Measurements from ENCODE around the gene CAMTA1.

Gene CAMTA1

DNA sequence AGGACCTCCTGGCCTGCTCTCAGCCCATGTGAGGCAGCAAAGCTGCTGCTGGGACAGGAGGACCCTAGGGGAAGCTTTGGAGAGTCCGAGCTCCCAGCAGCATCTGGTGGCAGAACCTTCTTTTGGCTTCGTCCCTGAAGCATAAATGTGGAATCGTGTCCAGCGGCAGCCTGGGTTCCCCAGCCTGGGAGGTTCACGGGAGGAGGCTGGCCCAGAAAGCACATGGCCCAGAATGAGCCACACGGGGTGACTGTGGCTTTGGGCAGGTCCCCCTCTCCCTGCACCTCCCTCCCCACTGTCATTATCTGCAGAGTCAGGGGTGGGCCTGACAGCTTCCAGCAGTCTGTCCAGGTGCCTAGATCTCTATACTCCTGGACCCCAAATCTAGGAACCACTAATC, 667.8 kb downstream of the CAMTA1 start:
- peaks cover 5% of the 10 kb centered on the region; the same call in 1 of the 2 replicates for H4K20me1 ChIP-seq (ENCODE audit: insufficient read depth, low read length)
- H3K27me3 ChIP-seq (ENCODE audit: insufficient read depth, low read length, poor library complexity), result peaks cover 7% of the 10 kb centered on the region
- no peaks in the 10 kb centered on the region for H3K36me3 ChIP-seq (ENCODE audit: insufficient read depth, low read length)
- H3K27ac ChIP-seq (ENCODE audit: low read length), result no peak overlapping the region
- no peak for TF ChIP-seq EZH2 (IDR thresholded peaks at IDR 0.05; ENCODE audit: borderline replicate concordance, low read depth, low read length, severe bottlenecking)
- TF ChIP-seq, protein P1, sequence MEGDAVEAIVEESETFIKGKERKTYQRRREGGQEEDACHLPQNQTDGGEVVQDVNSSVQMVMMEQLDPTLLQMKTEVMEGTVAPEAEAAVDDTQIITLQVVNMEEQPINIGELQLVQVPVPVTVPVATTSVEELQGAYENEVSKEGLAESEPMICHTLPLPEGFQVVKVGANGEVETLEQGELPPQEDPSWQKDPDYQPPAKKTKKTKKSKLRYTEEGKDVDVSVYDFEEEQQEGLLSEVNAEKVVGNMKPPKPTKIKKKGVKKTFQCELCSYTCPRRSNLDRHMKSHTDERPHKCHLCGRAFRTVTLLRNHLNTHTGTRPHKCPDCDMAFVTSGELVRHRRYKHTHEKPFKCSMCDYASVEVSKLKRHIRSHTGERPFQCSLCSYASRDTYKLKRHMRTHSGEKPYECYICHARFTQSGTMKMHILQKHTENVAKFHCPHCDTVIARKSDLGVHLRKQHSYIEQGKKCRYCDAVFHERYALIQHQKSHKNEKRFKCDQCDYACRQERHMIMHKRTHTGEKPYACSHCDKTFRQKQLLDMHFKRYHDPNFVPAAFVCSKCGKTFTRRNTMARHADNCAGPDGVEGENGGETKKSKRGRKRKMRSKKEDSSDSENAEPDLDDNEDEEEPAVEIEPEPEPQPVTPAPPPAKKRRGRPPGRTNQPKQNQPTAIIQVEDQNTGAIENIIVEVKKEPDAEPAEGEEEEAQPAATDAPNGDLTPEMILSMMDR (IDR thresholded peaks at IDR 0.05; ENCODE audit: borderline replicate concordance, extremely low read depth, low read length, poor library complexity, severe bottlenecking), result no peak
- H3K4me2 ChIP-seq (ENCODE audit: insufficient read depth, low read length), result no peak overlapping the region
- DNase-seq (no peak), ATAC-seq (ENCODE audit: insufficient read depth, low read depth) (no peak)
- no peak overlapping the region for H3K4me3 ChIP-seq (ENCODE audit: low read depth in 1 of 2, low read length in 2 of 2)
- H3K79me2 ChIP-seq (ENCODE audit: insufficient read depth, low read length), result no peaks in the 10 kb centered on the region
- no peak overlapping the region for H3K9ac ChIP-seq (ENCODE audit: low read depth, low read length)
- no peaks in the 10 kb centered on the region for H3K4me1 ChIP-seq (ENCODE audit: insufficient read depth, low read length)
- H3K9me3 ChIP-seq (ENCODE audit: insufficient read depth, low read length, severe bottlenecking), result no peaks in the 10 kb centered on the region
- H2AFZ ChIP-seq (ENCODE audit: low read depth, low read length), result no peak overlapping the region

DNA sequence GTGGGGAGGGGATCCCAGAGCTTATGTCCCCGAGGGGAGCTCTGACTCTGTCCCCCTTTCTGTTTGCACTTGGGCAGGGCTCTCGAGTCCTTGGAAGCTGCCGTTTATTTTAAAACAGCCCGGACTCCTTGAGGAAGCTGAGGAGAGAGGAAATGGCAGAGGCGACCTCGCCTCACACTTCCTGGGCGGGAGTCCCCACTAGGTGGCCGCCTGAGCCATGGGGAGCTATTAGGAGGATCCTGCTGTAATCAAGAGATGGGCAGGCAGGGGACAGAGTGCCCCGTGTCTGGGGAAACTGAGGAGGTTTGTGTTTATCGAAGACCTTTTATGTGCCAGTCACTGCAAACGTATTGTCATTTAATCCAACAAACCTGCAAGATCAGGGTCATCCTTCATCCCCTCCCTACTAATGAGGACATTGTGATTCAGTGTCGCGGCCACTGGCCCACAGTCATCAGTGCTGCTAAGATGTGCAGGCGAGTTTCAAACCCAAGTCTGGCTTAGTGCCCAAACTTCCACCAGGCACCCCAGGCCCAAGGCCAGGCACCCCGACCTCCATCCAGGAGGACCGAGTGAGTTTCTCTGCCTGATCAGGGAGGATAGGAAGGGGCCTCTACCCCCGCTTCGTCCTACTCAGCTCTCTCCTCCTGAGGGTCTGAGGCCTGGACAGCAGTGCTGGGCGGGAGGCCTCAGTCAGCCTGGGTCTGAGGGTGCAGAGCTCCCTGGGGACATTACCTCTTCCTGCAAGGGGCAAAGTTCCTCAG, 669.0 kb downstream of the CAMTA1 start:
- no peak for TF ChIP-seq EZH2 (IDR thresholded peaks at IDR 0.05; ENCODE audit: borderline replicate concordance, low read depth, low read length, severe bottlenecking)
- TF ChIP-seq, protein P1 (IDR thresholded peaks at IDR 0.05; ENCODE audit: borderline replicate concordance, extremely low read depth, low read length, poor library complexity, severe bottlenecking), result peak; percentile 41
- Histone ChIP-seq H3K27me3 (ENCODE audit: insufficient read depth, low read length, poor library complexity) (peaks cover 7% of the 10 kb centered on the region), H4K20me1 (ENCODE audit: insufficient read depth, low read length) (peaks cover 5% of the 10 kb centered on the region; the same call in 1 of the 2 replicates), H3K9me3 (ENCODE audit: insufficient read depth, low read length, severe bottlenecking) (no peaks in the 10 kb centered on the region), H3K4me1 (ENCODE audit: insufficient read depth, low read length) (no peaks in the 10 kb centered on the region), H3K27ac (ENCODE audit: low read length) (no peak overlapping the region), H3K4me3 (ENCODE audit: low read depth in 1 of 2, low read length in 2 of 2) (no peak overlapping the region), H3K36me3 (ENCODE audit: insufficient read depth, low read length) (no peaks in the 10 kb centered on the region), H3K9ac (ENCODE audit: low read depth, low read length) (no peak overlapping the region), H3K79me2 (ENCODE audit: insufficient read depth, low read length) (no peaks in the 10 kb centered on the region), H2AFZ (ENCODE audit: low read depth, low read length) (no peak overlapping the region), H3K4me2 (ENCODE audit: insufficient read depth, low read length) (no peak overlapping the region)
- DNase-seq, result peak; percentile 12
- 0 out of 3 replicates have a peak, but pooled peaks have one; percentile 37 for ATAC-seq (ENCODE audit: insufficient read depth, low read depth)

DNA sequence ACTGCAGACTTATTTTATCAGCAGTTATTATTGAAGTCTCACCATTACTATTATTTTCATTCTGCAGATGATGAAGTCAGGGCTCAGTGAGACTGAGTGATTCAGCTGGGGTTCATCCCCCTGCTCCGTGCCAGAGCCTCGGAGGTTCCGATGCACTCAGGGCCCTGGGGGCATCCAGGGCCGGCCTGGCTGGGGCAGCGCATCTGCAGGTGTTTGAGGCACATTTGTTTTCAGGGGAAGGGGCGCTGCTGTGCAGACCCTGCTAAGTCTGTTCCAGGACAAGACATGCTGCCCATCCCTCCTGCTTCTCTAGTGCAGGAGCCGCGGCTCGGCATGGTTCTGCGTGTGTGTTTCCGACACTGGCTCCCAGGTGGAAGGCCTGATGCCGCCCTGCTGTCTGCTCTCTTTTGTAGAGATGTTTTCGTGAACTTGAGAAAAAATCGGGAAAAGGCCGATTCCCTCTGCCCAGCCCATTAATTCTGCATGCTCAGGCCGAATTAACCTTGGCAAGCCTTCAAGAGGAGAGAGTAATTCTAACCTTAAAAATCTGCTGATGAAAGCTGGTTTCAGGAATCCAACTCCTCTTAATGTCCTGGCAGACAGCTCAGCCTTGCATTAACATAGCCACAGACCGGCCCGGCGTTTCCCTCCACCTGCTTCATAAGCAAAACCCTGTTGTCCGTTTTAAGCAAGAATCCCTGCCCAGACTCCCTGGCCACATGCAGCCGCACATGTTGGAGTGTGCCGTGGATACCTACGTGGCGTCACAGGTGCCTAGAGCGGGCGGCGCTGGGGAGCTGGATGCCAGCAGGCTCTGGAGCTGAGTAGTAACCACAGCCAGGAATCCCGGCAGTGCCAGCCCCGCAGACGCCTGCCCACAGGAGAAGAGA, 669.9 kb downstream of the CAMTA1 start:
- H3K4me3 ChIP-seq (ENCODE audit: low read depth in 1 of 2, low read length in 2 of 2), result no peak overlapping the region
- H3K27ac ChIP-seq (ENCODE audit: low read length), result no peak overlapping the region
- no peak for DNase-seq
- H3K4me1 ChIP-seq (ENCODE audit: insufficient read depth, low read length), result no peaks in the 10 kb centered on the region
- H2AFZ ChIP-seq (ENCODE audit: low read depth, low read length), result no peak overlapping the region
- H3K9ac ChIP-seq (ENCODE audit: low read depth, low read length), result no peak overlapping the region
- no peaks in the 10 kb centered on the region for H3K79me2 ChIP-seq (ENCODE audit: insufficient read depth, low read length)
- H4K20me1 ChIP-seq (ENCODE audit: insufficient read depth, low read length), result peaks cover 5% of the 10 kb centered on the region; the same call in 1 of the 2 replicates
- H3K4me2 ChIP-seq (ENCODE audit: insufficient read depth, low read length), result no peak overlapping the region
- peaks cover 7% of the 10 kb centered on the region for H3K27me3 ChIP-seq (ENCODE audit: insufficient read depth, low read length, poor library complexity)
- no peak for ATAC-seq (ENCODE audit: insufficient read depth, low read depth)
- TF ChIP-seq EZH2 (IDR thresholded peaks at IDR 0.05; ENCODE audit: borderline replicate concordance, low read depth, low read length, severe bottlenecking), result no peak
- TF ChIP-seq, protein P1 (IDR thresholded peaks at IDR 0.05; ENCODE audit: borderline replicate concordance, extremely low read depth, low read length, poor library complexity, severe bottlenecking), result no peak
- H3K36me3 ChIP-seq (ENCODE audit: insufficient read depth, low read length), result no peaks in the 10 kb centered on the region
- H3K9me3 ChIP-seq (ENCODE audit: insufficient read depth, low read length, severe bottlenecking), result no peaks in the 10 kb centered on the region

All from DND-41 (cell line).